Adrenal gland (tissue), 5 donors: Measurements from ENCODE around the gene SNED1.

Source experiments
- CTCF ChIP-seq, 6 experiments: fragments of 450-650 bp in 4 of 6; fragments of 200-600 bp in 2 of 6; sonication (generic) in 1 of 6; IDR thresholded peaks; 1 replicate in 5 of 6; 2 replicates in 1 of 6; pipeline versions ENCODE4 v1.5.1 to v1.8.0; 2016 to 2021; ENCODE audit warnings: antibody characterized with exemption in 6 of 6, mild to moderate bottlenecking in 2 of 6, moderate library complexity in 1 of 6
- POLR2A ChIP-seq, 2 donors: fragments of 450-650 bp; IDR thresholded peaks; one replicate each; pipeline ENCODE4 v1.6.1; 2017; ENCODE audit warnings: antibody characterized with exemption in 2 of 2, mild to moderate bottlenecking in 2 of 2, moderate library complexity in 1 of 2
- donor health status: DM: no; HTN: no; CAD: no.

- TF ChIP-seq CTCF (IDR thresholded peaks at IDR 0.05) (no peak), POLR2A (IDR thresholded peaks at IDR 0.05) (no peak)
These were observed 5.6 kb downstream of the SNED1 start for GRCh38 chr2:241003830-241004564.
